Measurements from ENCODE around the gene PCDHGC4.

The PCDHGC4 gene

DNA sequence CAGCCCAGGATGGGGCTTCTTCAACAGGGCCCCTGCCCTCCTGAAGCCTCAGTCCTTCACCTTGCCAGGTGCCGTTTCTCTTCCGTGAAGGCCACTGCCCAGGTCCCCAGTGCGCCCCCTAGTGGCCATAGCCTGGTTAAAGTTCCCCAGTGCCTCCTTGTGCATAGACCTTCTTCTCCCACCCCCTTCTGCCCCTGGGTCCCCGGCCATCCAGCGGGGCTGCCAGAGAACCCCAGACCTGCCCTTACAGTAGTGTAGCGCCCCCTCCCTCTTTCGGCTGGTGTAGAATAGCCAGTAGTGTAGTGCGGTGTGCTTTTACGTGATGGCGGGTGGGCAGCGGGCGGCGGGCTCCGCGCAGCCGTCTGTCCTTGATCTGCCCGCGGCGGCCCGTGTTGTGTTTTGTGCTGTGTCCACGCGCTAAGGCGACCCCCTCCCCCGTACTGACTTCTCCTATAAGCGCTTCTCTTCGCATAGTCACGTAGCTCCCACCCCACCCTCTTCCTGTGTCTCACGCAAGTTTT lies 27.6 kb downstream of the PCDHGC4 start:
- peak; percentile 75 for DNase-seq (ENCODE audit: low read depth, low spot score)

DNA sequence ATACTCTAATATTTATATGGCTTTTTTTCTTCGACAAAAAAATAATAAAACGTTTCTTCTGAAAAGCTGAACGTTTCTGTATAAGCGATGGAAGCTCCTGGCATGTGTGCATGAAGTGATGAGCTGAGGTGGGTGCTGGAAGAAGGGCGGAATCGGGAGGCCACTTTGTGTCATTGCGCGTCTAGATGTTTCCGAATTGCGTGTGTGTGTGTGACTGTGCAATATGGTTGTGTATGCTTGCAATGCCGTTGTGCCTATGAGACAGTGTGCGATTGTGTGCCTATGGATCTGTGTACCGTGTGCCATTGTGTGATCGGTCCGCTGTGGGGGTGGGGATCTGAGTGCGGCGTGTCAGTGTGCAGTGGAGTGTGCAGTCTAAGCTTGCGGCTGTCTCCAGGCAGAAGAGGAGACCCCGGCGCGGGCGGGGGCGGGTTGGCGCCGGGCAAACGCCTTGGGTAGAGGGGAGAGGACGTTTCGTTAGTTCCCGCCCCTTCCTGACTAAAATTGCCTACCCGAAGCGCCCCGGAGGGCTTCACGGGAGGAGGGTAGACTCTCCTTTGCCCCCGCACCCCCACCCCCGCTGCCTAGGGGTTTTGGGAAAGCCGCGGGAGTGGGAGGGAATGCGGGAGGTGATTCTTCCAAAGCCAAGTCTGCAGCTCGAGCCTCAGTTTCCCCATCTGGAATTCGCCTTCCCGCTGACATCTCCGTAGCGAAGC lies 28.2 kb downstream of the PCDHGC4 start:
- no peak for DNase-seq (ENCODE audit: low read depth, low spot score)

DNA sequence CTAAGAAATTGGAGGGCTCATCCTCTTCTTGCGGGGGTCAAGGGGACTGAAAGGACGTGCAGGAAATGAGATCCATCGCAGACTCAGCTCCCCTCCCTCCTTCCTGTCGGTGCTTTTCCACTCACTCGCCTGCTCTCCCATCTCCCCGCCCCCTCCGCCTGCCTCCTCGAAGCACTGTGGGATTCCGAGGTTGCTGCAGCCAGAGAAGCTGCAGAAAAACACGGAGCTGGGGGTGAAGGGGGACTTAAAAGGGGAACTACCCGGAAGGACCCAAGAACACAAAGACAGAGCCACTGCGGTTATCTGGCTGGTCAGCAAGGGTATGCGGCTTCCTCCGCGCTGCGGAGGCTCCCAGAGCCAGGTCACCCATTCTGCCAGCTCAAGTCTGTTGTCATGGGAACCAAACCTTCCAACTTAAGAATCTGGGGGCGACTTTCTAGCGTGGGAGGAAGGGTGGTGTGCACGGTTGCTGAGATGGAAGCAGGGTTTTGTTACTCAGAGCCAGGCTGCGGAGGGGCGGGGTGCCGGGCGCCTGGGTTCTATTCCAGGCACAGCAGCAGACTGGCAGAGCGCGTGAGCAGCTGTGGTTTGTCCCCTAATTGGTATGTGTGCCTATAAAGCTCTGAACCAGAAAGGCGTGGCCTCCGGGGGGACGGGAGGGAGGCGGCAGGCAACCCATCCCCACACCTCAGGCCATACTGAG lies 28.9 kb downstream of the PCDHGC4 start:
- no peak for DNase-seq (ENCODE audit: low read depth, low spot score)

DNA sequence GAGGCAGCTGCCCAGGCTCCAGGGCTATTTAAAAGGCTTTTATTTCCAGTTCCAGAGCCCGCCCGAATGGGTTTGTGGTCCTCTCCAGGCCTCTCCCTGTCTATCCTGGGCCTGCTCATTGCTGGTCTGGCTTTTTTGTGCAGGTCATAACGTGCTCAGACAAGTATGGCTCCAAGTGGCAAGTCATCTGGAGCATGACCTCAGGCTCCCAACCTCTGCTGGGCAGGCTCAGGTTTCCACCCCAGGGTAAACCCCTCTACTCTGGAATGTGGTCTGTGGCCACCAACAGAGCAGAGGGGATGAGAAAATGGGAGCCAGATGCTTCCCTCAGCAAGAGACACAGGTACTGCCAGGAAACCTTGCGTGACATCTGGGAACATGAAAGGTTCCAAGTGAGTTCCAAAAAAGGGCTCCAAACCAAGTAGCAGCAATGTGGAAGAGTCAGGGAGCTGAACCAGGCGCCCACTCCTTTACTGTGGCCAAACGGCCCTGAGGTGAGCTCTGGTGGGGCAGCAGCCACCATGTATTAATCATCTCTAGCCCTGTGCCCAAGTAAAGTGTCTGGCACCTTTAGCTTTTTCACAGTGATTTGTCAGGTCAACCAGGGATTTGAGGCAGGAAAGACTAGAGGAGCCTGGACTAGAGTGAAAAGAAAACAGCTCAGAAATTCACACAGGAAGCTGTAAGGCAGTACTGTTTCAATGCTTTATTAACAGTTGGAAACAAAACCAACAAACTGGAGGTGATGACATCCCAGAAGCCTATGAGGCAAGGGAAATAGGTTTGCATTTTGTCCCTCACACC lies 29.7 kb downstream of the PCDHGC4 start:
- DNase-seq (ENCODE audit: low read depth, low spot score): no peak

DNA sequence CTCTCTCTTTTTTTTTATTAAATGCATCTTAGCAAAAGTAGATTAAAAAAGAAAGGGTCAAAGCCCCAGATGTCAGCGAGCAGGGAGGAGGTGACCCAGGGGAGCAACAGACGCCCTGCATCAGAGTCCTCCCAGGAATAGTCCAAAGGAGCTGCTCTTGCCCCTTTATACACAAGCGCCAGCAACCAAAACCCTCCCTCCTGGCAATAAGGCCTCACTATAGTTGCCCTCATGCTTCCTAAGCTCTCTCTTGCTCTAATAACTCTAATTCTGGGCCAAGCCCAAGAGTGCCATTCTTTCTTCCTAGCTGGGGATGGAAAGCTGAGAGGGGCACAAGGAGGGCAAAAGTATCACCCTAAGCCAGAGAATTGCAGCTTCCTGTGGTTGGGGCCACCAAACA lies 30.3 kb downstream of the PCDHGC4 start:
- no peak for DNase-seq (ENCODE audit: low read depth, low spot score)

DNA sequence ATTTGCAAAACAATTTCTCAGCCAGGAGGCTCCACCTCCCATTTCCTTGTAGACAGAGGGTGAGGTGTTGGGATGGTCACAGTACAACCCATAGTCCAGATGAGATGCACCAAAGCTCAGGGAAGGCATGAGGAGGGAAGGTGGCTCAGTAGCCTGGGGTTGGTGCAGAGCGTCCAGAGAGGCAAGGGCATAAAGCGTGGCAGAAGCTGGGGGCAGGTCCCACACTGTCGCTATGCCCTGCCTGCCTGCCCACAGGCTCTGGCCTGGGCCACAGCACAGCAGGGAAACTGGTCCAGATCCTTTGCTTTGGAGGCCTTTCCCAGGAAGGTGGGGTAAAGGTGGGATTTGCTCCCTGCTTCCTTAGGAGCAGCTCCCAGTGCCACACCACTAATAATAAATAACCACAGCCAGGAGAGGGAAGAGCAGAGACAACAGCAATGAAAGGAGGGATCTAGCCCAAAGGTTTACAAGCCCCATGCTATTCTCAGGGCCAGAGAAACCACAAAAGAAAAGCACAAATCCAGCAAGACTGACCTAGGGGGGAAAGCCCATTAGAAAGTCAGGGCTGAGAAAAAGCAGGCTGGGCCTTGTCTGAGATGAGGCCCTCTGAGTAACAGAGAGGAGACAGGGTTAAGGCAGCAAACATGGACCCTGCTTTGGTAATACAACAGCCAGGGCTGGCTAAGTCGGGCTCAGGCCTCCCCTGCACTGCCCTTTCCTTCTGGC lies 31.3 kb downstream of the PCDHGC4 start:
- no peak for DNase-seq (ENCODE audit: low read depth, low spot score)

DNA sequence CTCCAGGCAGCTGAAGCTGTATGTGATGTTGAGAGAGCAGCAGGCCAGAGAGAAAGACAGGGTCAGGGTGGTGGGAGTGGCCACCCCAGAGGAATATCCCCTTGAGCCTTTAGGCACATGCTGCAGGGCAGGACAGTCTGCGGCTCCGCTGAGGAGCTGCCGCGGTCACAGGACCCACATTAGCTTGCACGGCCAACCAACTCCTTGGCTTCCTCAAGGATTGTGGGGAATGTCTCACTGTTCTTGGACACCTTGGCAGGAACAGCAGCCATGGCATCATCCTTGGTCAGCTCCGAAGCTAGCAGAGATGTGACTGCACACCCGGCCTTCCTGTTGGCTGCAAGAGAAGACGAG lies 31.8 kb downstream of the PCDHGC4 start:
- no peak for DNase-seq (ENCODE audit: low read depth, low spot score)

DNA sequence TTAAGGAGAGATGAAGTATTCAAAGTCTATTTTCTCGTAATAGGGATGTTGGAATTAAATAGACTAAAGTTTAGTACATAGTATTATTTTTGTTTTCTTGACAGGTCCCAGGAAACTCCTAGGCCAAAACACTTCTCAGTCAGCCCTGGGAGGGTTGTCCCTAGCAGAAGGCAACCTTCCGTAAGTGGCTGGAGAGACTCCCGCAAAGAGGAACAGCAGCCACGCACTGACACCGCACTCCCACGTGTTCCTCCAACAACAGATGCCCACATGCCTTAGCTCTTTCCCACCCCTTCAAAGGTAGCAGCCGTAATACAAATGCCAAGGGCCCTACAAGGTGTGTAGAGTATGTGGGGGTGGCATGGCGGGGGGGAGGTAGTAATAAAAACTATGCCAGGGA lies 32.5 kb downstream of the PCDHGC4 start:
- no peak for DNase-seq (ENCODE audit: low read depth, low spot score)

DNA sequence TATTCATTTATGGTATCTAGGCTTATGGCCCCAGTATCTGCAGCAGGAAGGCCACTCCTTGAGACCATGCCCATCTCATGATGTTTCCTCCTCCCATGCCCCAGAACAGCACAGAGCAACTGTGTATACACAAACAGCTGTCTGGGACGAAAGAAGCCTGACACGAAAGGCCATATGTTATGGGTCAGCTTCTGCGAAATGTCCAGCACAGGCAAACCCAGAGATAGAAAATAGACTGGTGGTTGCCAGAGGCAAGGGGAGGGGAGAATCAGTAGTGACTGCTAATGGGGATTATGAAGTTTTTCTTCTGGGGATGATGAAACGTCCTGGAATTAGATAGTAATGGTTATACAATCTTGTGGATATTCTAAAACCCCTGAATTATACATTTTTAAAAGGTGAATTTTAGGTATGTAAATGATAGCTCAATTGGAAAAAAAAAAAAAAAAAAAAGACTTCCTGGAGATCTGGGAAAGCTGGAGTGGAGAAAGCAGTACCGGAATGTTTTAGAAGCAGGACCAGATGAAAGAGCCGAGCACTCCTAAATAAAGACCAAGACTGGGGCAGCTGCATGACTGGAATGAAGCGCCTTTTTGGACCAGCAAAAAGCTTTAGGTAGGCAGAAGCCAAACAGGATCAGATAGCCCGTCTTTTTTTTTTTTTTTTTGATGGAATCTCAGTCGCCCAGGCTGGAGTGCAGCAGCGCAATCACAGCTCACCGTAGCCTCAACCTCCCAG lies 33.2 kb downstream of the PCDHGC4 start:
- no peak for DNase-seq (ENCODE audit: low read depth, low spot score)

DNA sequence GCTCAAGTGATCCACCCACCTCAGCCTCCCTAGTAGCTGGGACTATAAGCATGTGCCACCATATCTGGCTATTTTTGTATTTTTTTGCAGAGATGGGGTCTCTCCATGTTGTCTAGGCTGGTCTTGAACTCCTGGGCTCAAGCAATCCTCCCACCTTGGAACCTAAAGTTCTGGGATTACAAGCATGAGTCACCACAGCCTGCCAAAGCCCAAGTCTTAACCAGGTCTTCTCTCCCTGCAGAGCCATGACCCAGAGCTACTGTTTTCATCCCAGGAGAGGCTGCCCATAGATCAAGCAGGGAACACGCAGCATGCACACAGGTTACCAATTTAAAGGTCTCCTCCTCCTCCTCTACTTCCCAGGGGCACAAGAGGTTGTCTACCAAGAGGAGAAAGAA lies 33.8 kb downstream of the PCDHGC4 start:
- no peak for DNase-seq (ENCODE audit: low read depth, low spot score)

DNA sequence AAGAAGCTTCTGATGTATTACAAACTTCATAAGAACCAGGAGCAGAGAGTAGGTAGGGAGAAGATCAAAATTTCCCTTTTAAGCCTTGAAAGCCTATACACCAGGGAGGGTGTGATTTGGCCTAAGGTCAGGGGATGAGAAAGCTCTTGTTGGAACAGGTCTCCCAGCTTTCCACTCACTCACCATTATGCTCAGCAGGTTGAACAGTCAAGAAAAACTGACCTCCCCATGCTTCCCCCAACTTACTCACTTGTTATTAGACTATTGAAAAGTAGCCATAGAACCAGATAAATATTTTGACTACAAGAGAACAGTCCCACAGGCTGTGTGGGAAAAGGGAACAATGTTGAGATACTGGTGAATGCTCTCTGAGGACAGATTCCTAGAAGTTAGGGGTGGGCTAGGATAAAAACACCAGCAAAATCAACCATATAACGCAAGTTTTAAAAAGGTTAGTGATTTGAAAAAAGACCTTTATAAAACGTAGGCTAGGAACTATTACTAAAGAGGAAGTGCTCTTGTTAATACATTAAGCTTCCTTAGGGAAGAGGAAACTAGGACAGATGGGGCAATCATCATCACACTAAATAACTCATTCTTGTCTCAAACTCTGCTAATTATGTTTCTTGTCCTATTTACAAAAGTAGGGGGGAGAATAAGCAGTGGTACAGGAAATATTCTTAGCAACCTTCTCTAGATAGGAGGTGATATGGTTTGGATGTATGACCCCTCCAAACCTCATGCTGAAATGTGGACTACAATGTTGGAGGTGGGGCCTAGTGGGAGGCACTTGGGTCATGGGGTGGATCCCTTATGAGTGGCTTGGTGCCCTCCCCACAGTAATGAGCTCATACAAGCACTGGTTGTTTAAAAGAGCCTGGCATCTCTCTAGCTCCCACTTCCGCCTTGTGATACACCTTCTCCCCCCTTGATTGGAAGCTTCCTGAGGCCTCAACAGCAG lies 35.1 kb downstream of the PCDHGC4 start:
- no peak for DNase-seq (ENCODE audit: low read depth, low spot score)

DNA sequence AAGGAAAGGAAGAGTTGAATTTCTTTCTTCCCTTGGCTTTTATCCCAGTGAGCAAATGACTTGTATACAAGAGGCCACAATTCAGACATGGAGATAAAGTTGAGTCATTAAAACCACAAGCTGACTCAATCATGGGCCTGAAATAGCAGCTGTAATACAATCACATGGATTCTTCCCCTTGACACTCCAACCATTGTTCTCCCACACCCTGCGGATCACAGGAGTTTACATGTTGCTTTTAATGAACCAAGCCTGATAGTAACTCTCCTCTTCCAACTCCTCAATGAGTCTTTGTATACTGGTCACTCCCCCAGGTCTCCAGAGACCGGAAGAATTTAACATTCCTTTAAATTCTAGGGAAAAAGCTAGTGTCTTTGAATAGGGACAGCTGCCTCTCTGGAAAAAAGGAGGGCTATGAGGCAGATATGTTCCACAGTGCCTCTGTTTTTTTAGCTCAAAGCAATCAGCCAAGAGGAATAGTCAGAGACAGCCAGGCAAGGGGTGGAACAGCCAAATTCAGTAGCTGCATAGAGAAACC lies 36.5 kb downstream of the PCDHGC4 start:
- no peak for DNase-seq (ENCODE audit: low read depth, low spot score)

DNA sequence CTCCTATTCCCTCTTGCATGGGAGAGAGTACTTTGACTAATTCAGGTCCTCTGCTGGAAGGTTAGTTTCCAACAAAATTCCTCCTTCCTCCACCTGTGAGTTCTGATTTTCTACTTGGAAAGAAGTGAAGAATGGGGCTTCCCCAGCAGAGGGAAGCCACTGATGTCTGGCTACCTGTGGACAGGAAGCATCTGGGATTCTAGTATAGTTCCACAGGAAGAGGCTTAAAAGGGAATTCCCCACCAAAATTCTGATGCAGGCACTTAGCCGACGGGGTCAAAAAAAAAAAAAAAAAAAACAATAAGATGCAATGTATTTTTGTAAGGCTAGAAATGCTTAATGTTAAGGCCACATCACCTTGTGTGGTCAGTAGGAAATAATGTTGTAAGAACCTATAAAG lies 37.5 kb downstream of the PCDHGC4 start:
- no peak for DNase-seq (ENCODE audit: low read depth, low spot score)

DNA sequence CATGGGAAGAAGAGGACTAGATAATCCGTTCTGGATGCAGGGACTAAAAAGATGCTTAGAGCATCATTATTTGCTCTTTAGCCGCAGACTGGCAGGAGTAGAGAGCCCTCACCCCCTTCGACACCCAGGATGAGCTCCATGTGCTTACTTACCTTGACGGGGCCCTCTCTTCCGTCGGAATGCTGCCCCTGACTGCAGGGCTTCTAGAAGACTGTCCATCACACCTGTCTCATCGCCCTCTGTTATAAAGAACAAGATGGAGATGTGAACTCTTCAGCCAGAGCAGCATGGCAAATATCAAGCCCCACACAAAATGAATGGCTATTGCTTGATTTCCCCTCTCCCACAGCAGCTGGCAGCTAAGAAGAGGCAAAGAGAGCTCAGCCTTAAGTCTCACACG lies 39.2 kb downstream of the PCDHGC4 start:
- DNase-seq (ENCODE audit: low read depth, low spot score): no peak

DNA sequence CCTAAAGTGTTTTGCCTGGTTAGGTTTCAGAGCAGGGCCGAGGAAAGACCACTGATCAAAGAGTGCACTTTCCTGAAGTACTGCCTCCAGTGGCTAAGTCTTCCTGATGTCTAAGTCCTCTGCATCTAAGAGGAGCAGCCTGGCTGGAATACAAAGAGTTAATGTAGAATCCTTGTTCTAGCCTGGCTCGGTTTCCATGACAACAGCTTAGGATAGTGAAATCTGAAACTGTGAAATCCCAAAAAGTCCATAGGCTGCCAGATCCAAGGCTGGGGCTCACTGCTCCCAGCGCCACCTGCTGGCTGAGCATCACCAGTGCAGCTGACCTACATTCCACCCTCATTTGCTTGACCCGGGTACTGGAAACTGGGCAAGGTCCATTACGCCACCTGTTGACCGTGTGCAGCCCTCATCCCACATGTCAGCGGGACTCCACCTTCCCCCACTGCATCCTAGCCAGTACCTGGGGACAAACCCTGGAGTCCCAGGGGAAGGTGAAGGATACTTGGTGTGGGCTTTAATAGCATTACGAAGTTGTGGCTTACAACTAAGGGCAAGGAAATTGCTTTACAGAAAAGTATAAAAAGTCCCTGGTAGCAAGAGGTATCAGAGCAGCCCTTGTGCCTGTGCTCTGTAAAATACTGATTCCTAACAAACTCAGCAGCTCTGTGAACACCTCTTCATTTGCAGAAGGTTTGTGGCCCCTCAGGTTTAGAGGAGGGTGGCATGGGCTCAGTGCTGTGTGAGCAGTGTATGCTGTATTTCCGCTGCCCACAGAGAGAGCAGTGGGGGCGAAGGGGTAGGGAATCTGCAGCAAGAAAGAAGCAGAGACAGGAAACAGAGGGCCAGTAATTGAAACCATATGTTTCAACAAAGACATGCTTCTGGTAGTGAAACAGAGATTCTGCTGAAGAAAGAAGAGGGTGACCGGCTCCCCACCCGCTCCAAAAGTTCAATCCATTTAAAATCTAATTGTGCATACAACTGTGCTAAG lies 40.1 kb downstream of the PCDHGC4 start:
- DNase-seq (ENCODE audit: low read depth, low spot score): no peak

DNA sequence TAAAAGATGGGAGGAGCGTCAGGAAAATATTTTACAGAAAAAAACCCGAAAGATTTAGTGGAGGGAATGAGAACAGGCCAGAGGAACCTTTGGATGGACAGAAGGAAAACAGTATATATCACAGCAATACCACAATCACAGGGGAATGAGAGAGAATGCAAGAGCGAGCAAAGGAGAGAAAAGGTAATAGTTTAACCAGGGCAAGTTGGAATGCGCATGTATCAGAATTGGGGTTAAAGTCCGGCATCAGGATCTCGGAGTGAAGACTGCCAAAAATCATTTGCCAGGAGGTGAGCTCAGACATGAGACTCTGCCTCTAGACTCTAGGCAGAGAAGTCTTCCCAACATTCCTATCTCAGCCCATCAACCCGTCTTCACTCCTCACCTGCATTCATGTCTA lies 40.8 kb downstream of the PCDHGC4 start:
- no peak for DNase-seq (ENCODE audit: low read depth, low spot score)

DNA sequence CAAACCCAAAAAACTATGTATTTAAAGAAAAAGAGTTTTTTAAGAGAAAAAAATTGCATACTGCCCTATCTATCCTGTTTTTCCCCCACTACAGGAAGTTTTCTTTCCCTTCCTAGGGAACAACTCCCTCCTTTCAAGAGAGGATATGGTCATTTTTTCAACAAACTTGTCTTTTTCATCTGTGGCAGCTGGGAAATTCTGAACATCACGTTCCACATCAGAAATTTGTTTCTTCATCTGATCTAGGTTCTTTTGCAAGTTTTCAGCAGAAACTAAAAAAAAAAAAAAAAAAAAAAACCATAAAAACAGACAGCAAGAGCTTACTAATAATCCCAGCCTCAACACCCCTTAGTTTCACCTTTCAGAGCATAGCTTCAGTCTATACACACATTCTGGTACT lies 42.6 kb downstream of the PCDHGC4 start:
- DNase-seq (ENCODE audit: low read depth, low spot score): no peak

DNA sequence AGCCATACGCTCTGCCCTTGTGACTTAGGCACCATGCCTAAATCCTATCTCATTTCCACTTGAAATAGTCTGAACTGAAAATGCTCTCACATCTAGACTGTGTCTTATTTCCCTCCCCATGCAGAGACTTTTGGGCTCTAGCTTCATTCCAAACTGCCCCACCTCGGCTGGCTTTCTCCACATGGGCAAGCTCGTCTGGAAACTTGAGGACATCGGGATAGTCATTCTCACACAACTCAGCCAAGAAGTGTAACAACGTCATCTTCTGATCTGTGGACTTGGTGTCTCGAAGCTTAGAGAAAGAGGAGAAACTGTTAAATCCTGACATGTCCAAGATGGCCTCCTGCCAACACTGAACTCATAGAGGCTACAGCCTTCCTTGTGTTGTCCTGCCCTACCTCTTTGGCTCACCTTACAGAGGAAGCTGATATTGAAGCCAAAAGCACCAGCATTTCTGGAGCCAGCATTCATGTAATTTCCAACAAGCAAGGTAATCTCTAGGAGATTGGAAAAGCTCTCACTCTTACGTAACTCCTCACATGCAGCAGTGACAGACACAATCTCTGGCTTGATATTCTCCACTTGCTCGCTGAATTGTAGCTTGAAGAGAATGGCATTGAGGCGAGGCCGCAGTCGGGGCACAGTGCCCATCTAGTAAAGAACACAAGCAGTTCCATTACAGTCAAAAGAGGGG lies 43.6 kb downstream of the PCDHGC4 start:
- DNase-seq (ENCODE audit: low read depth, low spot score): no peak

All from activated CD4-positive, CD25-positive, alpha-beta regulatory T cell treated with anti-CD3 and anti-CD28 coated beads, Interleukin-2, amount 50 U/mL, for 16 hours (primary cell).